ENCODE data around the gene DHH.

DNA sequence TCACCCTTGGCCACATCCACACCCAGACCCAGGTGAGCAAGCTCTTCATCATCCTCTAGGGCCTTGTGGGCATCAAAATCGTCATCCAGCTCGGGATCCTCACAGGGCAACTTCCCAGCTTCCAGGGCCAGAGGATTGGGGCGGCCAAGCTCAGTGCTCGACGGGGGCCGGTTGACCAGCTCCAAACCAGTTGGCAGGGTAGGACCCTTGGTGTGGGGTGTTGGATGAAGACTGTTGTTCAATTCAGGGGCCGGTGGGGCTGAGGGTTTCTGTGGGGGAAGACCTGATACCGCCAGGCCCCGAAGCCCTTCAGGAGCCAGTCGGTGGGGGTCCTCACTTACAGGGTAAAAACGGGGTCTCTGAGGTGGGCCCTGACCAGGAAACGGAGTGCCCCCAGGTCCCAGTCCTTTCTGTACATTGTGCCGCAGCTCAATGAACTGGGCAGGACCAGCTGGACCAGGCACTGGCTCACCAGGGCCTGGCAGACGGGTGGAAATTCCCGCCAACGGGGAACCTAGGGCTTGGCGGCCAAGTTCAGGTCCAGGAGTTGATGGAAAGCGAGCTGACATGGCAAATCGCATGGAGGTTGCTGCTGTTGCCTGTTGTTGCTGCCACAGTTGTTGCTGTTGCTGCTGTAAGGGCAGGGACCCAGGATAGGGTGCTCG is 56.2 kb downstream of the DHH start:
- TF ChIP-seq, protein P1, sequence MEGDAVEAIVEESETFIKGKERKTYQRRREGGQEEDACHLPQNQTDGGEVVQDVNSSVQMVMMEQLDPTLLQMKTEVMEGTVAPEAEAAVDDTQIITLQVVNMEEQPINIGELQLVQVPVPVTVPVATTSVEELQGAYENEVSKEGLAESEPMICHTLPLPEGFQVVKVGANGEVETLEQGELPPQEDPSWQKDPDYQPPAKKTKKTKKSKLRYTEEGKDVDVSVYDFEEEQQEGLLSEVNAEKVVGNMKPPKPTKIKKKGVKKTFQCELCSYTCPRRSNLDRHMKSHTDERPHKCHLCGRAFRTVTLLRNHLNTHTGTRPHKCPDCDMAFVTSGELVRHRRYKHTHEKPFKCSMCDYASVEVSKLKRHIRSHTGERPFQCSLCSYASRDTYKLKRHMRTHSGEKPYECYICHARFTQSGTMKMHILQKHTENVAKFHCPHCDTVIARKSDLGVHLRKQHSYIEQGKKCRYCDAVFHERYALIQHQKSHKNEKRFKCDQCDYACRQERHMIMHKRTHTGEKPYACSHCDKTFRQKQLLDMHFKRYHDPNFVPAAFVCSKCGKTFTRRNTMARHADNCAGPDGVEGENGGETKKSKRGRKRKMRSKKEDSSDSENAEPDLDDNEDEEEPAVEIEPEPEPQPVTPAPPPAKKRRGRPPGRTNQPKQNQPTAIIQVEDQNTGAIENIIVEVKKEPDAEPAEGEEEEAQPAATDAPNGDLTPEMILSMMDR (conservative IDR thresholded peaks at IDR 0.05) = no peak
- TF ChIP-seq ZFX (IDR thresholded peaks at IDR 0.05) = no peak
